K562 (cell line): ENCODE data around the gene CCNDBP1. TPM values are rescaled to one million over a fixed set of nuclear protein-coding genes. Genes with fewer than 3 reads are reported as not detected.

Source experiments
- AFF1 ChIP-seq, 2 experiments: fragments of 450-650 bp; IDR thresholded peaks; 2 replicates each; pipeline ENCODE4 v1.6.1; 2018; ENCODE audit warnings: mild to moderate bottlenecking in 2 of 2, low read depth in 1 of 2; ENCODE audit not compliant: partially characterized antibody in 2 of 2
- BRD4 ChIP-seq: fragments of 200-600 bp; sonication (generic); IDR thresholded peaks from 2 replicates; pipeline ENCODE4 v1.6.1; 2017; ENCODE audit warnings: inconsistent platforms
- E2F4 ChIP-seq: sonication (generic); formaldehyde crosslinking; IDR thresholded peaks from 2 replicates; pipeline ENCODE4 v1.8.0; 2022; ENCODE audit warnings: mild to moderate bottlenecking, low read depth, missing genetic modification reagents
- EP400 ChIP-seq: fragments of 450-650 bp; IDR thresholded peaks from 2 replicates; pipeline ENCODE4 v1.6.1; 2017; ENCODE audit warnings: antibody characterized with exemption, mild to moderate bottlenecking, moderate library complexity
- ETS2 ChIP-seq: IDR thresholded peaks from 2 replicates; pipeline ENCODE4 v1.6.1; 2016; ENCODE audit warnings: borderline replicate concordance, missing genetic modification characterization, mild to moderate bottlenecking, moderate library complexity, missing compliant biosample characterization; ENCODE audit not compliant: poor library complexity, severe bottlenecking
- KAT2B ChIP-seq: IDR thresholded peaks from one replicate; pipeline ENCODE4 v1.6.1; 2012; ENCODE audit warnings: low read depth, mild to moderate bottlenecking, control low read depth, inconsistent platforms, low read length, moderate library complexity
- MCM2 ChIP-seq: fragments of 450-650 bp; IDR thresholded peaks from 2 replicates; pipeline ENCODE4 v1.6.1; 2017; ENCODE audit warnings: low read depth, mild to moderate bottlenecking
- MTA2 ChIP-seq: fragments of 450-650 bp; IDR thresholded peaks from 2 replicates; pipeline ENCODE4 v1.6.1; 2016; ENCODE audit warnings: low read depth
- NRF1 ChIP-seq, 2 experiments: fragments of 450-650 bp; IDR thresholded peaks in 1 of 2; conservative IDR thresholded peaks in 1 of 2; 2 replicates each; pipeline ENCODE4 v1.6.1; 2014; ENCODE audit warnings: mild to moderate bottlenecking in 2 of 2
- PRPF4 ChIP-seq: fragments of 200-400 bp; formaldehyde crosslinking; IDR thresholded peaks from one replicate; pipeline ENCODE4 v1.6.1; 2017; ENCODE audit warnings: low read length, low read depth, mild to moderate bottlenecking; ENCODE audit not compliant: insufficient read depth, poor library complexity, severe bottlenecking
- RBM34 ChIP-seq: fragments of 200-400 bp; formaldehyde crosslinking; IDR thresholded peaks from 2 replicates; pipeline ENCODE4 v1.6.1; 2018; ENCODE audit warnings: low read length, borderline replicate concordance; ENCODE audit not compliant: insufficient read depth
- SMAD1 ChIP-seq: fragments of 150-350 bp; IDR thresholded peaks from 2 replicates; pipeline ENCODE4 v1.6.1; 2014; ENCODE audit warnings: low read length, low read depth; ENCODE audit not compliant: partially characterized antibody
- TAL1 ChIP-seq: fragments of 450-650 bp; IDR thresholded peaks from 2 replicates; pipeline ENCODE4 v1.6.1; 2016; ENCODE audit warnings: mild to moderate bottlenecking
- TCF7L2 ChIP-seq: fragments of 150-350 bp; IDR thresholded peaks from 2 replicates; pipeline ENCODE4 v1.6.1; 2016; ENCODE audit warnings: low read depth, mild to moderate bottlenecking, low read length, moderate library complexity
- THRAP3 ChIP-seq: fragments of 450-650 bp; IDR thresholded peaks from 2 replicates; pipeline ENCODE4 v1.6.1; 2016; ENCODE audit warnings: mild to moderate bottlenecking, inconsistent platforms, borderline replicate concordance
- ZBTB5 ChIP-seq: fragments of 450-650 bp; IDR thresholded peaks from 2 replicates; pipeline ENCODE4 v1.6.1; 2017; ENCODE audit warnings: antibody characterized with exemption
- ZKSCAN3 ChIP-seq: fragments of 250-450 bp; sonication (Bioruptor Pico); IDR thresholded peaks from 2 replicates; pipeline ENCODE4 v1.4.0; 2020
- ZNF175 ChIP-seq: fragments of 200-800 bp; sonication (Bioruptor generic); IDR thresholded peaks from 2 replicates; pipeline ENCODE4 v1.6.1; 2016; ENCODE audit warnings: low read depth, mild to moderate bottlenecking, missing genetic modification characterization, missing compliant biosample characterization
- ZNF184 ChIP-seq: sonication (generic); formaldehyde crosslinking; IDR thresholded peaks from 2 replicates; pipeline ENCODE4 v1.5.0; 2020; ENCODE audit warnings: missing genetic modification reagents
- ZNF217 ChIP-seq: sonication (generic); formaldehyde crosslinking; IDR thresholded peaks from 2 replicates; pipeline ENCODE4 v1.8.0; 2022; ENCODE audit warnings: mild to moderate bottlenecking, missing genetic modification reagents
- ZNF436 ChIP-seq: fragments of 250-450, 450-650 bp; sonication (Bioruptor Pico); formaldehyde crosslinking; IDR thresholded peaks from 2 replicates; pipeline ENCODE4 v1.7.0; 2020; ENCODE audit warnings: mild to moderate bottlenecking
- ZNF778 ChIP-seq: fragments of 450-650 bp; formaldehyde crosslinking; IDR thresholded peaks from 2 replicates; pipeline ENCODE4 v1.4.0; 2020; ENCODE audit warnings: mild to moderate bottlenecking, moderate library complexity
- polyA plus RNA-seq, 8 experiments: library from polyadenylated mRNA; depleted of rRNA in 4 of 8; stranded (reverse) in 5 of 8; unstranded in 3 of 8; fragments of >200 nt; fragmentation: Nextera tagmentation in 2 of 8; fragmentation: Illumina TruSeq in 1 of 8; extraction: Ambion mirVana in 2 of 8; extraction: Trizol in 1 of 8; gene quantifications; 2 replicates each; pipeline versions ENCODE4 v1.2.1 to v1.2.3, GENCODE V29; 2011 to 2014; ENCODE audit warnings: inconsistent platforms in 1 of 8, missing spikeins in 1 of 8
- total RNA-seq, 7 experiments: library from RNA; depleted of rRNA in 6 of 7; stranded (reverse); fragments of >200 nt in 6 of 7; fragmentation: Illumina TruSeq in 2 of 7; extraction: Trizol in 2 of 7; gene quantifications; 2 replicates each; pipeline versions ENCODE4 v1.2.1 to v1.2.3, GENCODE V29; 2011 to 2021; ENCODE audit warnings: low replicate concordance in 1 of 7

CCNDBP1 gene
- total and polyA plus RNA-seq, 9 of the 15 experiments (the other 6 are each of a cell fraction or from before 2014, with no cell fraction given) = 37.0 to 111 (median 55.5) TPM

GRCh38 chr15:43185157-43186002 lies at the start of gene CCNDBP1 (continued):
- TF ChIP-seq MTA2 (no peak), ZNF184 (CRISPR knock-in tag) (no peak), NRF1 (conservative IDR thresholded peaks at IDR 0.05 in 1 of 2, IDR thresholded peaks at IDR 0.05 in 1 of 2) (peak in 1 of 2 experiments; percentile 59; a peak in 2 of 4 replicates), KAT2B (no peak), ZNF778 (CRISPR knock-in tag) (no peak), TAL1 (no peak), TCF7L2 (no peak), THRAP3 (no peak), ZKSCAN3 (CRISPR knock-in tag) (no peak), E2F4 (CRISPR knock-in tag) (0 out of 2 replicates have a peak, but pooled peaks have one; percentile 24), MCM2 (no peak), ETS2 (no peak), PRPF4 (no peak), AFF1 (IDR thresholded peaks at IDR 0.05; ENCODE audit: low read depth in 1 of 2, partially characterized antibody in 2 of 2) (no peak), ZBTB5 (no peak), RBM34 (no peak), SMAD1 (no peak), ZNF436 (no peak), ZNF217 (CRISPR knock-in tag) (no peak), BRD4 (peak; percentile 70), EP400 (peak; percentile 91), ZNF175 (CRISPR knock-in tag) (no peak)
